CD4-positive, CD25-positive, alpha-beta regulatory T cell (primary cell): ENCODE data around the gene LRRC1. TPM values are rescaled to one million over a fixed set of nuclear protein-coding genes. Genes with fewer than 3 reads are reported as not detected.

Experiments used
- ATAC-seq, 2 donors: fragments of 150-1000 bp; cut with Tn5 transposase; one replicate each; pipeline ENCODE4 v1.10.0; 2021; ENCODE audit warnings: low read depth in 2 of 2, moderate number of reproducible peaks in 2 of 2, moderate library complexity in 1 of 2
- DNase-seq, 3 donors: peaks; one replicate each; pipeline versions ENCODE4 v3.0.0 to v3.0.0-alpha.2; 2012 to 2022; ENCODE audit warnings: mixed read lengths in 1 of 3
- H3K27ac ChIP-seq: one replicate; pipeline ENCODE4 v1.7.0; 2013; ENCODE audit warnings: mild to moderate bottlenecking, low read length; ENCODE audit not compliant: insufficient read depth, poor library complexity, severe bottlenecking
- H3K27me3 ChIP-seq: one replicate; pipeline ENCODE4 v1.7.0; 2013; ENCODE audit warnings: low read length; ENCODE audit not compliant: control insufficient read depth, insufficient read depth
- H3K36me3 ChIP-seq: one replicate; pipeline ENCODE4 v1.7.0; 2013; ENCODE audit warnings: mild to moderate bottlenecking, low read length, moderate library complexity; ENCODE audit not compliant: control insufficient read depth, insufficient read depth
- H3K4me1 ChIP-seq: 2 replicates; pipeline ENCODE4 v1.7.0; 2013; ENCODE audit warnings: mild to moderate bottlenecking, low read length; ENCODE audit not compliant: insufficient read depth, control insufficient read depth, poor library complexity, severe bottlenecking
- H3K4me3 ChIP-seq: one replicate; pipeline ENCODE4 v1.7.0; 2013; ENCODE audit warnings: low read depth, mild to moderate bottlenecking, low read length, moderate library complexity
- H3K9me3 ChIP-seq, 2 experiments: 1 replicate in 1 of 2; 2 replicates in 1 of 2; pipeline ENCODE4 v1.7.0; 2013; ENCODE audit warnings: low read length in 2 of 2, mild to moderate bottlenecking in 1 of 2, moderate library complexity in 1 of 2; ENCODE audit not compliant: control insufficient read depth in 2 of 2
- H3K27ac Mint-ChIP-seq, 3 donors: one replicate each; pipeline ENCODE4 v1.8.0; 2020 to 2022; ENCODE audit warnings: mild to moderate bottlenecking in 3 of 3, mixed read lengths in 3 of 3, moderate library complexity in 2 of 3
- H3K27me3 Mint-ChIP-seq: one replicate; pipeline ENCODE4 v1.8.0; 2022; ENCODE audit warnings: mild to moderate bottlenecking, mixed read lengths
- H3K36me3 Mint-ChIP-seq: one replicate; pipeline ENCODE4 v1.8.0; 2020; ENCODE audit warnings: mixed read lengths
- H3K4me1 Mint-ChIP-seq, 4 donors: one replicate each; pipeline ENCODE4 v1.8.0; 2020 to 2022; ENCODE audit warnings: mixed read lengths in 4 of 4, mild to moderate bottlenecking in 1 of 4
- H3K4me3 Mint-ChIP-seq, 4 donors: one replicate each; pipeline ENCODE4 v1.8.0; 2020 to 2022; ENCODE audit warnings: mild to moderate bottlenecking in 4 of 4, mixed read lengths in 4 of 4, moderate library complexity in 3 of 4
- H3K9me3 Mint-ChIP-seq, 7 donors: one replicate each; pipeline ENCODE4 v1.8.0; 2020 to 2022; ENCODE audit warnings: mixed read lengths in 7 of 7, mild to moderate bottlenecking in 3 of 7, moderate library complexity in 2 of 7
- polyA plus RNA-seq, 4 donors: library from polyadenylated mRNA; unstranded; fragments of 300-500 nt; fragmentation: Illumina TruSeq; gene quantifications; one replicate each; pipeline ENCODE4 v1.2.3, GENCODE V29; 2021
- total RNA-seq: library from RNA; stranded (reverse); gene quantifications from one replicate; pipeline ENCODE4 v1.2.3, GENCODE V29; 2022

LRRC1 gene
- total and polyA plus RNA-seq, 5 donors from 2014 or later, result 0.37 to 1.4 (median 1.0) TPM

- DNase-seq (no peak), ATAC-seq (no peak)
- Histone ChIP-seq H3K36me3 (no peaks in the 10 kb centered on the region), H3K27ac (no peak overlapping the region), H3K4me1 (no peaks in the 10 kb centered on the region), H3K4me3 (no peak overlapping the region), H3K27me3 (no peaks in the 10 kb centered on the region), H3K9me3 (no peaks in the 10 kb centered on the region)
- no peaks in the 10 kb centered on the region for H3K9me3 Mint-ChIP-seq
- H3K27me3 Mint-ChIP-seq, result no peaks in the 10 kb centered on the region
- no peaks in the 10 kb centered on the region for H3K4me1 Mint-ChIP-seq
- H3K4me3 Mint-ChIP-seq, result no peak overlapping the region
- H3K36me3 Mint-ChIP-seq, result no peaks in the 10 kb centered on the region
- H3K27ac Mint-ChIP-seq, result no peak overlapping the region
These were observed 68.1 kb downstream of the LRRC1 start for GRCh38 chr6:53862662-53863462.

- no peak overlapping the region for H3K4me3 ChIP-seq
- ATAC-seq (no peak), DNase-seq (no peak)
- peaks cover 4% of the 10 kb centered on the region for H3K27me3 Mint-ChIP-seq
- no peaks in the 10 kb centered on the region for H3K27me3 ChIP-seq
- H3K4me1 Mint-ChIP-seq, result no peaks in the 10 kb centered on the region
- H3K9me3 ChIP-seq, result no peaks in the 10 kb centered on the region
- no peaks in the 10 kb centered on the region for H3K36me3 ChIP-seq
- no peak overlapping the region for H3K27ac Mint-ChIP-seq
- H3K4me1 ChIP-seq, result no peaks in the 10 kb centered on the region
- no peak overlapping the region for H3K27ac ChIP-seq
- peaks cover 0 to 1% (median 0%) of the 10 kb centered on the region in 7 donors for H3K9me3 Mint-ChIP-seq
- H3K4me3 Mint-ChIP-seq, result no peak overlapping the region
- no peaks in the 10 kb centered on the region for H3K36me3 Mint-ChIP-seq
These were observed 70.0 kb downstream of the LRRC1 start for GRCh38 chr6:53864781-53865180.

- DNase-seq (no peak), ATAC-seq (no peak)
- Histone ChIP-seq H3K36me3 (no peaks in the 10 kb centered on the region), H3K9me3 (no peaks in the 10 kb centered on the region), H3K4me1 (no peaks in the 10 kb centered on the region), H3K27me3 (no peaks in the 10 kb centered on the region), H3K4me3 (no peak overlapping the region), H3K27ac (no peak overlapping the region)
- no peaks in the 10 kb centered on the region for H3K36me3 Mint-ChIP-seq
- no peak overlapping the region for H3K4me3 Mint-ChIP-seq
- peaks cover 4% of the 10 kb centered on the region for H3K27me3 Mint-ChIP-seq
- H3K4me1 Mint-ChIP-seq, result peaks cover 0 to 2% (median 0%) of the 10 kb centered on the region in 4 donors
- H3K9me3 Mint-ChIP-seq, result peaks cover 0 to 4% (median 0%) of the 10 kb centered on the region in 7 donors
- H3K27ac Mint-ChIP-seq, result no peak overlapping the region
These were observed 71.4 kb downstream of the LRRC1 start for GRCh38 chr6:53866226-53866625.

- no peaks in the 10 kb centered on the region for H3K9me3 ChIP-seq
- DNase-seq (no peak), ATAC-seq (no peak)
- H3K4me3 ChIP-seq, result no peak overlapping the region
- H3K27ac Mint-ChIP-seq, result no peak overlapping the region
- H3K4me1 ChIP-seq, result no peaks in the 10 kb centered on the region
- H3K36me3 ChIP-seq, result no peaks in the 10 kb centered on the region
- H3K9me3 Mint-ChIP-seq, result peaks cover 0 to 5% (median 0%) of the 10 kb centered on the region in 7 donors
- H3K27ac ChIP-seq, result no peak overlapping the region
- H3K27me3 Mint-ChIP-seq, result peaks cover 4% of the 10 kb centered on the region
- H3K4me1 Mint-ChIP-seq, result peaks cover 0 to 2% (median 0%) of the 10 kb centered on the region in 4 donors
- no peak overlapping the region for H3K4me3 Mint-ChIP-seq
- H3K27me3 ChIP-seq, result no peaks in the 10 kb centered on the region
- H3K36me3 Mint-ChIP-seq, result no peaks in the 10 kb centered on the region
These were observed 73.8 kb downstream of the LRRC1 start for GRCh38 chr6:53868626-53869025.

- Mint-ChIP-seq H3K9me3 (peaks cover 0 to 5% (median 0%) of the 10 kb centered on the region in 7 donors), H3K27me3 (peaks cover 4% of the 10 kb centered on the region), H3K27ac (no peak overlapping the region), H3K36me3 (no peaks in the 10 kb centered on the region), H3K4me3 (no peak overlapping the region), H3K4me1 (peaks cover 0 to 2% (median 0%) of the 10 kb centered on the region in 4 donors)
- Histone ChIP-seq H3K4me1 (no peaks in the 10 kb centered on the region), H3K36me3 (no peaks in the 10 kb centered on the region), H3K27me3 (no peaks in the 10 kb centered on the region), H3K4me3 (no peak overlapping the region), H3K9me3 (no peaks in the 10 kb centered on the region), H3K27ac (no peak overlapping the region)
- no peak for DNase-seq
- no peak for ATAC-seq
These were observed 75.2 kb downstream of the LRRC1 start for GRCh38 chr6:53869964-53870363.

- Mint-ChIP-seq H3K36me3 (no peaks in the 10 kb centered on the region), H3K4me1 (peaks cover 0 to 2% (median 0%) of the 10 kb centered on the region in 4 donors), H3K27me3 (peaks cover 2% of the 10 kb centered on the region), H3K9me3 (peaks cover 0 to 5% (median 0%) of the 10 kb centered on the region in 7 donors), H3K27ac (no peak overlapping the region), H3K4me3 (no peak overlapping the region)
- Histone ChIP-seq H3K27me3 (no peaks in the 10 kb centered on the region), H3K27ac (no peak overlapping the region), H3K4me1 (no peaks in the 10 kb centered on the region), H3K4me3 (no peak overlapping the region), H3K9me3 (no peaks in the 10 kb centered on the region), H3K36me3 (no peaks in the 10 kb centered on the region)
- DNase-seq (no peak), ATAC-seq (no peak)
These were observed 79.1 kb downstream of the LRRC1 start for GRCh38 chr6:53873922-53874321.

- no peak overlapping the region for H3K4me3 Mint-ChIP-seq
- H3K4me3 ChIP-seq, result no peak overlapping the region
- H3K27ac ChIP-seq, result no peak overlapping the region
- no peaks in the 10 kb centered on the region for H3K36me3 ChIP-seq
- DNase-seq (no peak), ATAC-seq (no peak)
- no peaks in the 10 kb centered on the region for H3K4me1 ChIP-seq
- H3K36me3 Mint-ChIP-seq, result peaks cover 4% of the 10 kb centered on the region
- H3K27ac Mint-ChIP-seq, result no peak overlapping the region
- no peaks in the 10 kb centered on the region for H3K27me3 Mint-ChIP-seq
- H3K9me3 ChIP-seq, result no peaks in the 10 kb centered on the region
- H3K27me3 ChIP-seq, result no peaks in the 10 kb centered on the region
- H3K4me1 Mint-ChIP-seq, result peaks cover 0 to 2% (median 0%) of the 10 kb centered on the region in 4 donors
- peaks cover 0 to 5% (median 0%) of the 10 kb centered on the region in 7 donors for H3K9me3 Mint-ChIP-seq
These were observed 80.2 kb downstream of the LRRC1 start for GRCh38 chr6:53874964-53875363.

GRCh38 chr6:53877151-53877550 lies 82.3 kb downstream of the LRRC1 start:
- Histone ChIP-seq H3K36me3 (no peaks in the 10 kb centered on the region), H3K4me1 (no peaks in the 10 kb centered on the region), H3K27me3 (no peaks in the 10 kb centered on the region), H3K9me3 (no peaks in the 10 kb centered on the region), H3K27ac (no peak overlapping the region), H3K4me3 (no peak overlapping the region)
- DNase-seq, result no peak
- H3K36me3 Mint-ChIP-seq, result peaks cover 4% of the 10 kb centered on the region
- no peaks in the 10 kb centered on the region for H3K27me3 Mint-ChIP-seq
- H3K4me3 Mint-ChIP-seq, result no peak overlapping the region
- H3K27ac Mint-ChIP-seq, result no peak overlapping the region
- no peaks in the 10 kb centered on the region for H3K9me3 Mint-ChIP-seq
- ATAC-seq, result no peak
- H3K4me1 Mint-ChIP-seq, result no peaks in the 10 kb centered on the region
